Kidney capillary endothelial cell (primary cell): Measurements from ENCODE around the gene STAT1.
"Not testable (repeated sequence)": the region's sequence is repeated elsewhere in the genome, so short reads cannot be mapped to it uniquely, and the experiment has no call there.

Source experiments
- DNase-seq: peaks from one replicate; pipeline ENCODE4 v3.0.0-alpha.2; 2018; ENCODE audit warnings: low spot score

Gene STAT1

DNA sequence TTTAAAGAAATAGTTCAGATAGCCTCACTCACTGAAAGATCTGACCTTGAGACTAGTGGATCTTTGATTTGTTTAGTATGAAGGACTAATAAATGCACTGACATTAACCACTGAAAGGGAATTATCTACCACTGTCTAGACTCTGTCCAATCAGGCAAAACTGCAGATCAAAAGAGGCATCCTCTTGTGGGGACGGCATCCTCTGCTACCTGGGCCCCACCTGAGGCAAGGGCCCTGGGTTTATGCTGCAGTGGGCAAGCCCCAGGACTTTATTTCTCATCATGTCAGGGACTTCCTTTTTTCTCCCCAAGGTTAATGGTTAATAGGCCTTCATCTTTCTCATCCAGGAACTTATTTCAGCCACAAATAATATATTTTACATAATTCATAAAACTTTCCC lies 32.2 kb downstream of the STAT1 start:
- DNase-seq: no peak

DNA sequence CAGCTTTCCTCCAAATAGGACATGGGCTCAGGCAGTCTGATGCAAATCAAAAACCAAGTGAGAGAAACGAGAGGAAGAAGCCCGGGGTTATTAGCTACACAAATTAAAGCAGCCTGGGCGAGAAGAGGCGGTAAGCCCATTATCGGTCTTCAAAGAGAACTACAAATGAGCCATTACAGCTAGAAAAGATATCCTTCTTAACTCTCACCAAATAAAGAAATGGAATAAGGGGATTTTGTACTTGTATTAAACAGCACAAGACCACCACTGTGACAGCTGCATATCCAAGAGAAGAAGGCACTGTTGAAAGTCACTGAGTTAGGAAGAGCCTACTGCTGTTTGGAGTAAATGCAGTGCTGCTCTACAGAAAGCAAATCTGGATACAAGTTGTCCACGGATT lies 32.6 kb downstream of the STAT1 start:
- no peak for DNase-seq

DNA sequence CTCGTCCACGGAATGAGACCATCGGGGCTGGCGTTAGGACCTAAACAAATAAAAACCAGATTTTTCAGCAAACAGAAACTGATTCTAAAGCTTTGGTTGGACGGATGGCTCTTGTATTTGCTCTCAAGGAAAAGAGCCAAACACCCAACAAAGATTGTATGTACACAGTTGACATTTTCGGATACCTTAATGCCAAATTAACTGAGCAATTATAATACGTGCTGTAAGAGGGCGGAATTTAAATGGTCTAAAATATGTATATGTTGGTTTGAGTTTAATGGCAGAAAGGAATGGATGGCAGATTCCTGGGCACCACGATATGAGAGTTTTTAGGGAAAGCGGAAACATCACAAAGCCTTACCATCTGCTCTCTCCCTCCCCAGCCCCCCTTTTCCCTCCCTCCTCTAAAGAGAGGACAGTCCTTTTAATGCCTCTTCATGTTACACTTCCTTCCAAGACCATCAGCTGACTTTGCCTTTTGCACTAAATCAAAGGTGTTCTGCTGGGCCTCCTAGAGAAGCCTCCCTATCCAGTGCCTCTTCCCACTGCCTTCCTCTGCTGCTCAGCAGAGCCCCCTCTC lies 33.3 kb downstream of the STAT1 start:
- no peak for DNase-seq

DNA sequence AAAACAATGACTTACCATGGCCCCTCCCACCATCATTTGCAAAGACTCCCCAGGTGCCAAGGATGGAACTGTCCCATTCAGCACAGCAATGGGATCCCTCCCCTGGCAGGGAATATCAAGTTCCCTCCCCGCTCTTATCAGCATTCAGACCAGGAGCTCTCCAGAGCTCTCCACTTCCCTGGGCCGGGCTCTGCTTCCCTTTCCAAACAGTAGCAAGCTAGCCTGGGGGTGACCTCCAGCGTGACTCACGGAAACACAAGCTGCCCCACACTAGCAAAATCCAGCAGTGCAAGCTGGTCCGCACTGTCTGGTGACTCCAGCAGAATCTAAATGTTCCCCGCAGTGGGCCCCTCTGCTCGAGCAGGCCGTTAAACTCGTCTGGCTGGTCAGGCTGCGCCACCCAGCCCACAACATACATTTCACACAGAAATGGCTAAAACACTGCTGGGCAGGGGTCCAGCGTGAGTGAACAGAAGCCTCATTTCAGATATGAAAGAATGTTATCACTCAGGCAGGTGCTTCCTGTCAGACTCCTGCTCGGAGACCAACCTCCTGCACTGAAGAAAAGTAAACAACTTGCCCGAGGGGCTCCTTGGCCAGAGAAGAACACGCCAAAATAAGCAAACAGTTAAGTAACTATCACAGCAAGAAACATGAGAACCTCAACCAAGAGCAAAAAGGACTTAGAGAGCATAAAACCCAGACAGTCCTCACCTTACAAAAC lies 33.9 kb downstream of the STAT1 start:
- DNase-seq: peak; percentile 62

DNA sequence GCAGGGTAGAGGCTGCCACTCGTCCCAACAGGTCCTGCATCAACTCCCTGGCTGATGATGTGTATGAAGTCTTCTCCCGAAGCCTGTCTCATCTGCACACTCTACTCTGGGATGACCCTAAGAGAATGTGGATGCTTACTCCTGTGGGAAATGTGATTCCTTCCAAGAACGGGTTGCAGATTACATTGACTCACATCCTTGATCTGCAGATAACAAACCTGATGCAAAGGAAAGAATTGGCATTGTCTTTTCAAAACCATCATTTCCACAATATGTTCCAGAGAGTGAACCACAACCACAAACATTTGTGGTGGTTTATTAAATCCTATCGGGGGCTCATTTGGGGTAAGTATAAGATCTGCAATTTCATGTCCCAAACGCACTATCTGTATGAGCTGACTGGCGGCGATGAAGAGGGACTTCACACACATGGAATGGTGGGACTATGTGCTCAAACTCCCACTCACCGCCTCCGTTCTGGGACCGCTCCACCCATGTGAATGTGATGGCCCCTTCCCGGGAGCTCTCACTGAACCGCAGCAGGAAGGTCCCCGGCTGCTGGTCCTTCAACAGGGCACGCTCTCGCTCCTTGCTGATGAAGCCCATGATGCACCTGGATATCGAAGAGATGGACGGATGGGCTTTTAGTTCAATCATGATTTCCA lies 35.5 kb downstream of the STAT1 start:
- peak; percentile 57 for DNase-seq

DNA sequence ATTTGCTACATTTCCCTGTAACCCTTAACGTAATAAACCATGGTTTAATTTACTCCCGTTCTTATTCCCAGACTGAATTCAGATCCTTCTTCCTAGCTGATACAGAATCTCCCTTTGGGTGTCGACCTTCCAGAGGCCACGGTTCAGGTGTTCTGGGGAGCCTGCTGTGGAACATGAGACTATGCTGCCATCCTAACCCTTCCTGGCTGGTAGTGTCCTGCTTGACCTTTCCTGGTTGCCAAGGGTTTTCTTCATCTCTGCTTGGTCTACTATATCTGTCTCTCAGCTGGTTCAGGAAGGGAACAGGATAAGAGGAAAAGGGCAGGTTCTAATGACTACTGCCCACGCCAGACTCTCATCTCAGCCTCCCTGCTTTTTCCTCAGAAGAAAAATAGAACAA lies 36.5 kb downstream of the STAT1 start:
- DNase-seq: no peak

DNA sequence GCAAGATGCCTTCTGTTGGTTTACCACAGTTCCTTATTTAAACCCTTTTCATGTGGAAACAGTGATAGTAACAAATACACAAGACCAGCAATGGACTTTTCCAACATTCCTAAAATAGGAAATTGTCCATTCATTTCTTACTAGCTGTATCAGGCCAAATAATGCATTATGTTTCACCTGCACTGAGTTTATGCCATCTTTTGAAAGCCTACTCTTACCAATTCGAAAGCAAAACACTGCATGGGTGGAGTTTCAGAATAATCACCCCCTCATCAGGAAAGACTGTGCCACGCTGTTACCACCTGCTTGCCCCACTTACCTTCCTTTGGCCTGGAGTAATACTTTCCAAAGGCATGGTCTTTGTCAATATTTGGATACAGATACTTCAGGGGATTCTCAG lies 37.5 kb downstream of the STAT1 start:
- no peak for DNase-seq

DNA sequence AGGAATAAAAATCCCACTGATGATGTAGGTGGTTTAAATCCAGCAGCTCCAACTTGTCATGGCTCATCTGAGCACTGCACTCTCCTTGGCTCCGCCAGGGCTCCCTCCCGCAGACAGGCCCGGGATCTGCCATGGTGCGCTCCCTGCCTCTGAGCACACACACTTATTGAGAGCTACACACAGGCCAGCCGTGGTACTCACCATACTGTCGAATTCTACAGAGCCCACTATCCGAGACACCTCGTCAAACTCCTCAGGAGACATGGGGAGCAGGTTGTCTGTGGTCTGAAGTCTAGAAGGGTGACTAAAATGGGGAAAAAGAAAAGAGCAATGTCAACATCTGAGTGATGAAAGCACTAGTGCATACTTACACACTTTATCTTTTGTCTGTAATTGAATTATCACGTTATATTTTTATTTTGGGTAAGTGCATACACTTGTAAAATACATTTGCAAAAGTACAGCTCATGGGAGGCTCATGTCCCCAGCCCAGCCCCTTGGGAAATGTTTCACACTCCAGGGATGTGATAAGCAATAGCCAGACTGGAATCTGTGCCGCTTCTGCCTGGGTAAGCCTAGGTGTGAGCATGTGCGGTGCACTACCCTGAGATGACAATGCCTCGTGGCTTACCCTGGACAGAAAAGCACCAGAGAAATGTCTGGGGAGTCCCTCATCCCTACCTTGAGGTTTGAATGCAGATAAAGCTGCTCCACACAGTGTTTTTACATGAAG lies 39.2 kb downstream of the STAT1 start:
- no peak for DNase-seq

DNA sequence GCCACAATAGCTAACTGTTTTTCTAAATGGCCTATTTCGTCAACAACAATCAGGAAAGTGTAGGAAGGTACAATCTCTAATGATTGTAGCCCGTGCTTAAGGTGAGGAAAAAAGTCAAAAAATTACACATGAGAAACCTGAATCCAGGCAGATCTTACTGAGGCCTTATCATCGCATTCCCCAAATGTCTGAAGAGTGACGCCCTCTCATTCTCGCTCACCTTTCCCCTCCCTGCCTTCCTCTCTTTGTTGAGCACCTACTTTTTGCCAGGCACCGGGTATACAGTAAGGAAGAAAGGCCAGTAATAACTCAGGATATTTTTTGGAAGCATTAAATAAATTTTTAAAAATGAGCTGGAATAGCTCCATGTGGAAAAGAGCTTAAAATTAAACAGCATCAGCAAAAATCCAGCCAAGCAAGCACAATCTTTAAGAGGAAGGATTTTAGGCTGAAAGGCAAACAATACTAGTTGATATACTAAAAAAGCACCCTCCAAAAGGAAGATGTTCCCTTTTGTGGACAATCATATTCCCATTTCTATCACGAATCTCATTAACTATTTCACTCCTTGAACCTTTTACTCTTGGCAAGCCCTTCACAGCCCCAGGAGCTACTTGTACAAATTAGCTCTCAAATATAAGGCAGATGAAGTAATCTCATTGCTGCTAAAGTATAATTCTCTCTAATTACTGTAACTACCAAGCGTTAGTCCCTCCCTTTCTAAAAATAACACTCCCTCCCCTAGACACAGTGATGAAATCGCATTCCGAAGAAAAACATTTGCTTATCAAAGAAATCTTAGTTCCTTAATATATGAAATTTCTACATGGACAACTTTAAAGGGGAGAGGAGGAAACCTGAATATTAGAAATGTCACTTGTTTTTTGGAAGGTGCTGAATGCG lies 40.0 kb downstream of the STAT1 start:
- DNase-seq: no peak

DNA sequence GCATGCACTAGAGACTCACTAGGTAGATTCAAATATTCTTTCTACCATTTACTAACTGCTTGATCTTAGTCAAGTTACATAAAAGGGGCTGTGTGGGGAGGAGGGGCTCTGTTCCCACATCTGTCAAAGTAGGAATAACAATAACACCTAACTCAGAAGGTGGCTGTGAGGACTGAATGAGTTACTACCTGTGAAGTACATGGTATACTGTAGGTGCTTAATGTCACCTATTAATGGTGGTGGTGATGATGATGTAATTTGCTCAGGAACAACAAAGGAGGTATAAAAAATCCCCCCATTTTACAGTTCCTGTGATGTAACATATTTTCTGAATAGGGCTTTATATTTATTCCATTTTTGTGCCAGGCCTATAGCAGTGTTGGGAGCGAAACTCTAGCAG lies 40.7 kb downstream of the STAT1 start:
- DNase-seq: no peak

DNA sequence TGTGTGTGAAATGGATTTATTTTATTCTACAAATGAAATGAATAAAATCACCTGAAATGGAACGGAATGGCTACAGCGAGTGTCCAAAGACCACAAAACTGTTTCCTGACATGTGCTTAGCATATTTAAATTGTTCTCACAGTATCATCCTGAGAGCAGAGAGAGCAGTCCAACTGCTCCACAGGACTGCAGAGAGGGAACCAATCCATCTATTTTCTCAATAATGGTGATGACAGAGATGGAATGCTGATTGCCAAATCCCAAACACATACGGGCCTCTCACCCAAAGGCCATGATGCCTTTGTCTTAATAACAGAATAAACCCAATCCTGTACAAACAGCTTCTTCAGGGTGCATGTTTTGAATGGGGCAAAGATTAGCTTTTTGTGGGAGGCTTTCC lies 41.1 kb downstream of the STAT1 start:
- DNase-seq: no peak

DNA sequence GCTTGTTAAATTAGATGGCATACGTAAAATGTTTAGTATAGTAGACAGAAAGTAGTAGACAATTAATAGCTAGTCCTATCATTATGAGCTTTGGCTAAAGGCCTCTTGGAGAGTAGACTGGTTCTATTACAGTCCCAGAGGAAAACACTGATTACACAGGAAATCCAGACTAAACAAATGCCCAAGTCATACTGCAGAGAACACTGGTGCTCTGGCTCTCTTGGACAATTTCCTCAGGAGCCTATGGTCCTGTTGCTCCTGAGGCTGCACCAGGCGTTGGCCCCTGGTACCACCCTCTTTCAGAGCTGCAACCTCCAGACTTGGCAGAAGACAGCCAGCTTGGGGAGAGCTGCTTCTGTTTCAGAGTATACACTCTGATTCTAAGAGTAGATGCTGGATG lies 41.8 kb downstream of the STAT1 start:
- DNase-seq: no peak

DNA sequence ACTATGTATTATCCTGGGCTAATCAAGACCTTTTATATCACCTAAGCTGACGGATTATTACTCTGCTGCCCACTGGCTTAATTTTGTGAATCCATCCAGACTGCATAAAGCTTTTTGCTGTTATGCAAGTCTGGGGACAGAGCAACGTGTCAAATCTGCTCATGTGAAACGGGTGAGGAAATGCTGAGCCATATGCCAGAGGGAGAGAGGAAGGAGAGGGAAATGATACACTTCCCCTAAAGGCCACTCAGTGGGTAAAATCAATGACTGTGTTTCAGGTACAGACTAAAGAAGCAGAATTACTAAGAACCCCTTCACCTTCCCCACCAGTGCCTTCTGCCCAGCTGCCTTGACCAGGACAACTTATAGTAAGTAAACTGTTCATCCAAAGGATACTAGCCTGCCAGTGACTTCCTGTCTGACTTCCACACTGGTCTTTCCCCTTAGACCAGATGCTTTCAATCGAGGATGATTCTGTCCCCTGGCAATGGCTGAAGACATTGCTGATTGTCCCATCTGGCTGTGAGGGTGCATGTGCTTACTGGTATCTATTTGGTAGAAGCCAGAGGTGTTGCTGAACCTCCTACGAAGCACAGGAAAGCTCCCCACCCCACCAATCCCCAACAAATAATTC lies 43.0 kb downstream of the STAT1 start:
- peak; percentile 79 for DNase-seq

DNA sequence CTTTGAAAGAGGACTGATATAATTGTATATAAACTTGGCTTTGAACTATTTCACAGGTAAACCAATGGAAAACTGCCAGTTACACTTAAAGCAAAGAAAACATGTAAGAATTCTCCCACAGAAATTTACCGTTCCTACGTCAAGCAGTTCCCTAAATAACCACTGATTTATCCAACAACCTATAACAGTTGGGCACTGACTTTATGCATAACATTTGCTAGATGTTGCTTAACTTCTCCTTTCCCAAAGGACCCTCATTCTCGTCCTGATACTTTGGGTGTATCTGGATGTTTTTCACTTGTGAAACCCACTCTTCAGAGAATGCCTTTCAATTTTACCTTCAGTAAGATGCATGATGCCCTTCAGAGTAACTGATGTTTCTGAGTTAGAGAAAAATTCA lies 43.8 kb downstream of the STAT1 start:
- no peak for DNase-seq

DNA sequence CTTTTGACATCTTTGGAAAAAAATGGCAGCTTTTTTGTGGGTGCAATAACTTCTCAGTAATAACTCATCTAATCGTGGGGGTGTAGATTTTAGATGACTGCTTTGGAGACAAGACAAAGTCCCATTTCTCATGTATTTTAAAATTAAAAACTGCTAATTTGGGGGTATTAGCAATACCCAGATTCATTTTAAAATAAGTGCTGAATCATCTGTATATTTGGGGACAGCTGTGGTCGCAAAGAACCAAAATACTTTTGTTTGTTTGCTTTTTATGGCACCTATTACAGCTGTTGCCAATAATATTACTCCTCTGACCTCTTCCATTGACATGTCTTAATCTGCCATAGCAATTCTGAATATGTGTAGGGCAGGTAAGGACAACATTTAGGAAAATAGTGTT lies 45.4 kb downstream of the STAT1 start:
- DNase-seq: no peak

DNA sequence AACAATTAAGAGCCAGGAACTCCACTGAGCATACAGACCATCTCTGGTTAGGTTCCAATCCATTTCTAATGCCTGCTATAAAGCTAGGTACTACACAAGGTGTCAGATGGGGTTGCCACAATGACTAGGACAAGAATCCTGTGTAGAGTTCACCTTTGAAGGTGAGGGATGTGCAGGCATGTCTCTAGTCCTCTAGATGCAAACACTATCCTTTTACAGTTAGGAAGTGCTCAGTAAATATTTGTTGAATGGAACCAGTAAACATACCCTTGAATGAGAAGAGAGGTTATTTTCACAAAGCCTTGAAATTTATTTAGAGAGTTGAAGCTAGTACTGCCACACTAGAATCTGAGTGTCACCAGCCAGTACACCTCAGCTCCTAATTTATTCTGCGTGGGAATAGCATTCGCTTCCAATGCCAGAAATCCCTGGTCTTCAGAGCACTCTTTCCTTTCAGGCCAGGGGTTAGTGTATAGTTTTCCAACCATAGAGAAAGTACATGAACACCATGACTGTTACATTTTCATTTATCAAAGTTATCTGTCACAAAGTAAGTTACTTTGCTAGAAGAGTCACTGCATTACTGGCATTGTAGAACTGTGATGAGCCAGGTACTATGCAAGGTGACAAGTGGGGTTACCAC lies 48.3 kb downstream of the STAT1 start:
- DNase-seq: no peak

DNA sequence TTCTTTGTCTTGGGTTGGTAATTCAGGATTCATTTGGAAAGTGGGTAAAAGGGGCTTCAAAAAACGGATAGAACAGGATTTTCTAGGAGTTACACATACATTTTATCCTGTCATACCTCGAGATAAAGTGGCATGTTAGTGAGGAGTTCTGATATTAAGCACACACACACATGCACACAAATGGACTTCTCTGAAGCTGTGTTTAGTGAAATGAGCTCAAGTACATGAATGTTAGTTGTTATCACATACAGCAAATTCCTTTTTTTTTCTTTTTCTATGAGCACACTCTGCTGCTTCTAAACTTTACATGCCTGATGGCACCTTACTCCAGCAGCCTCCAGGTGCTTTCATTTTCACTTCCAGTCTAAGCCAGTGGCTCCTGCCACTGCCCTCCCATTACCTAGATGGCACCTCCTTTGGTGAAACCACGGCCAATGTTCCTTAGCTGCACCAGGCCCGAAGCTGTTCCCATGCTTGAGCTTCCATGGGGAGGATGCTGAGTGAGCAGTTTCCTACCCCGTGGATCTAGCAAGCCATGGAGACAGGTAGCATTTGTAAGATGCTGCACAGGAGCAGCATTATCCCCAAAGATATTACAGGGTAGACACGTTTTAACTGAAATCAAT lies 49.7 kb downstream of the STAT1 start:
- DNase-seq: no peak

DNA sequence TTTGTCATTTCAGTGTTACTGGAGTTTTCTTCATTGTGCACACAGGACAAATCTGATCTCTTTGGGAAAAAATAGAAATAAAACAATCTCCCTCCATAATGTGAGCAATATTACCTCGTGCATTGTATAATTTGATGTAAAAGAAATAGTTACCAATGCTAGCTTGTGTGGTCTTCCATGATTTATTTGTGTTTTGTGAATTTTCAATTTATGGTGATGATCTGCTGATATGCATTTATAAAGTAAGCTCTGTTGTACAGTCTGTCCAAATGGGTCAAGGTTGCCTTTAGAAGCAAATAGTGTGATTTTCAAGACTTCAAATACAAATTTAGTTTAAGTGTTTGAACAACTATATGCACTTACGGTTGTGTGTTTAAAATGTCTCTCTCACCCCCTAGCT lies 50.9 kb downstream of the STAT1 start:
- DNase-seq: no peak

DNA sequence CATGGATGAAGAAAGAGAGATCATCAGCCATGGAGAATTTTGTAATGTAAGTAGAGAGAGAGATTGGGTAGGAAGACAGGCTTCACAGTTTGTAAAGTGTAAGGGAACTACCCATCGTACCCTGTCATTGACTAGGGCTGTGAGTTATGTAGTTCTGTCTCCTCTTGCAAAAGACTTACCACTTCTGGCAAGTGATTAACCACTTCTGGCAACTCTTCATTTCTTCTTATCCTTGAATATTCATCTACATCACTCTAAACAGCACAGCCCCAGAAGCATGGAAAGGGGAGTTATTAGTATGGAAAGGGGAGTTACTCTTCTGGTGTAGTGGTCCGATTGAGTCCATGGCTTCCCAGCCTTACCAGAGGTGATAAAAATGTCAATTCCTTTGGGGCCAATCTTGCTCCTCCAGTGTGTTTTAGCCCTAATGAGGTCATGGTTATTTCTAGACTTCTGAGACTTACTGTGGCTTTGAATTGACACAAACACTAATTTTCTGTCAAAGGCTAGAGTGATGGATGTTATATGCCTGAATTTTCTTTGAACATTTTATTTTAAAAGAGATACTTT lies 52.0 kb downstream of the STAT1 start:
- no peak for DNase-seq

DNA sequence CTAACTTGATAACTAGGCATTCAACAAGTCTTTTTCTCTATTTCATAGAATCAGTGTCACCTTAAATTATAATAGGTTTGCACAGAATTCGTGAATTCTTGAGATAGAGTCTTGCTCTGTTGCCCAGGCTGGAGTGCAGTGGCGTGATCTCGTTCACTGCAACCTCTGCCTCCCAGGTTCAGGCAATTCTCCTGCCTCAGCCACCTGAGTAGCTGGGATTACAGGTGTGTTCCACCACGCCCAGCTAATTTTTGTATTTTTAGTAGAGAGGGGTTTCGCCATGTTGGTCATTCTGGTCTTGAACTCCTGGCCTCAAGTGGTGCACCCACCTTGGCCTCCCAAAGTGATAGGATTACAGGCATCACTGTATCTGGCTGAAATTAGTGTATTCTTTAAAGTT lies 52.9 kb downstream of the STAT1 start:
- not testable (repeated sequence) for DNase-seq
